ENCODE measurements around the gene GSTM1.
"Not testable (repeated sequence)": the region's sequence is repeated elsewhere in the genome, so short reads cannot be mapped to it uniquely, and the experiment has no call there.

DNA sequence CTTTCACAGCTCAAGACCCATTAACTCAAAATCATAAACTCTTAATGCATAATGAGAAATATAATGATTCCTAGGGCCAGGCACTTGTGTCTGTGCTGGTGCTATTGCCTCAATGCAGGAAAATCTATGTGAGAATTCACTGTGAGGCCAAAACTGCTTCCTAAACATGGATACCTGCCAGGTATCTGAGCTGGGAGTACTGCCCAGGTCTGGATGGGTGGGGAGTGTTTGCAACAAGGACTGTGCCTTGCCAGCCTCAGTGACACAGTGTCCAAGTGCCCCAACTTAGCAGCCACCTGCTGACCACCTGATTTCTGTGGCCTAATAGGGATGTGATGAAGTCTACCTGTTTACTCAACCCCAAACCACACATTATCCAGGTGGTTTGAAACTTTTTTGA is 22.2 kb downstream of the GSTM1 start:
- TF ChIP-seq, protein P1, sequence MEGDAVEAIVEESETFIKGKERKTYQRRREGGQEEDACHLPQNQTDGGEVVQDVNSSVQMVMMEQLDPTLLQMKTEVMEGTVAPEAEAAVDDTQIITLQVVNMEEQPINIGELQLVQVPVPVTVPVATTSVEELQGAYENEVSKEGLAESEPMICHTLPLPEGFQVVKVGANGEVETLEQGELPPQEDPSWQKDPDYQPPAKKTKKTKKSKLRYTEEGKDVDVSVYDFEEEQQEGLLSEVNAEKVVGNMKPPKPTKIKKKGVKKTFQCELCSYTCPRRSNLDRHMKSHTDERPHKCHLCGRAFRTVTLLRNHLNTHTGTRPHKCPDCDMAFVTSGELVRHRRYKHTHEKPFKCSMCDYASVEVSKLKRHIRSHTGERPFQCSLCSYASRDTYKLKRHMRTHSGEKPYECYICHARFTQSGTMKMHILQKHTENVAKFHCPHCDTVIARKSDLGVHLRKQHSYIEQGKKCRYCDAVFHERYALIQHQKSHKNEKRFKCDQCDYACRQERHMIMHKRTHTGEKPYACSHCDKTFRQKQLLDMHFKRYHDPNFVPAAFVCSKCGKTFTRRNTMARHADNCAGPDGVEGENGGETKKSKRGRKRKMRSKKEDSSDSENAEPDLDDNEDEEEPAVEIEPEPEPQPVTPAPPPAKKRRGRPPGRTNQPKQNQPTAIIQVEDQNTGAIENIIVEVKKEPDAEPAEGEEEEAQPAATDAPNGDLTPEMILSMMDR (IDR thresholded peaks at IDR 0.05; ENCODE audit: low read depth, low read length): not testable (repeated sequence)
- TF ChIP-seq EZH2phosphoT487 (IDR thresholded peaks at IDR 0.05; ENCODE audit: low read depth): not testable (repeated sequence)

Data from OCI-LY3 (cell line).